SK-N-SH treated with all-trans-retinoic acid at 6 μM for 48 hours (cell line): ENCODE data around the gene ZW10.
"Not testable (repeated sequence)": the region's sequence is repeated elsewhere in the genome, so short reads cannot be mapped to it uniquely, and the experiment has no call there.

Source experiments
- ATAC-seq: fragments of 200-7000 bp; cut with Tn5 transposase; 3 replicates; pipeline ENCODE4 v1.9.1; 2020; ENCODE audit warnings: mild to moderate bottlenecking, moderate library complexity
- ARNTL ChIP-seq: fragments of 450-650 bp; formaldehyde crosslinking; IDR thresholded peaks from 2 replicates; pipeline ENCODE4 v1.5.0; 2020; ENCODE audit warnings: low read depth, mild to moderate bottlenecking, moderate library complexity, borderline replicate concordance
- BACH2 ChIP-seq: fragments of 250-450 bp; sonication (Bioruptor Pico); IDR thresholded peaks from 2 replicates; pipeline ENCODE4 v1.9.0; 2021; ENCODE audit warnings: mild to moderate bottlenecking, borderline replicate concordance
- CSDC2 ChIP-seq: fragments of 250-450 bp; sonication (Bioruptor Pico); IDR thresholded peaks from 2 replicates; pipeline ENCODE4 v1.5.0; 2020; ENCODE audit warnings: mild to moderate bottlenecking, moderate library complexity
- ESRRG ChIP-seq: fragments of 250-450 bp; sonication (Bioruptor Pico); IDR thresholded peaks from 2 replicates; pipeline ENCODE4 v1.6.1; 2021; ENCODE audit warnings: mild to moderate bottlenecking
- GLIS3 ChIP-seq: fragments of 250-450 bp; sonication (Bioruptor Pico); IDR thresholded peaks from 2 replicates; pipeline ENCODE4 v1.5.0; 2020; ENCODE audit warnings: mild to moderate bottlenecking, moderate library complexity
- ISL1 ChIP-seq: fragments of 250-450 bp; sonication (Bioruptor Pico); IDR thresholded peaks from 2 replicates; pipeline ENCODE4 v2.1.2; 2022; ENCODE audit warnings: mild to moderate bottlenecking, moderate library complexity
- OSR1 ChIP-seq: fragments of 250-450 bp; sonication (Bioruptor Pico); IDR thresholded peaks from 2 replicates; pipeline ENCODE4 v1.8.0; 2022; ENCODE audit warnings: moderate library complexity, mild to moderate bottlenecking, inconsistent platforms
- PPARA ChIP-seq: fragments of 250-450 bp; sonication (Bioruptor Pico); IDR thresholded peaks from 2 replicates; pipeline ENCODE4 v1.5.0; 2020; ENCODE audit warnings: mild to moderate bottlenecking, borderline replicate concordance
- RARB ChIP-seq: fragments of 250-450 bp; sonication (Bioruptor Pico); IDR thresholded peaks from 2 replicates; pipeline ENCODE4 v1.8.0; 2021; ENCODE audit warnings: mild to moderate bottlenecking, moderate library complexity
- TCF4 ChIP-seq: fragments of 250-450 bp; sonication (Bioruptor Pico); IDR thresholded peaks from 2 replicates; pipeline ENCODE4 v1.8.0; 2021; ENCODE audit warnings: mild to moderate bottlenecking, moderate library complexity, borderline replicate concordance
- TOX ChIP-seq: fragments of 250-450 bp; sonication (Bioruptor Pico); IDR thresholded peaks from 2 replicates; pipeline ENCODE4 v1.8.0; 2021; ENCODE audit warnings: mild to moderate bottlenecking, moderate library complexity, borderline replicate concordance
- ZFP3 ChIP-seq: fragments of 250-450 bp; sonication (Bioruptor Pico); IDR thresholded peaks from 2 replicates; pipeline ENCODE4 v1.5.0; 2020; ENCODE audit warnings: mild to moderate bottlenecking, moderate library complexity
- ZFP30 ChIP-seq: fragments of 450-650 bp; formaldehyde crosslinking; IDR thresholded peaks from 2 replicates; pipeline ENCODE4 v1.5.0; 2022; ENCODE audit warnings: mild to moderate bottlenecking, moderate library complexity
- ZNF565 ChIP-seq: fragments of 450-650 bp; formaldehyde crosslinking; conservative IDR thresholded peaks from 2 replicates; pipeline ENCODE4 v1.5.0; 2020; ENCODE audit warnings: low read depth, mild to moderate bottlenecking, moderate library complexity
- ZNF8 ChIP-seq: fragments of 450-650 bp; formaldehyde crosslinking; IDR thresholded peaks from 2 replicates; pipeline ENCODE4 v1.5.0; 2020; ENCODE audit warnings: mild to moderate bottlenecking, moderate library complexity
- TF ChIP-seq, protein P1 (sequence below): fragments of 250-450 bp; sonication (Bioruptor Pico); IDR thresholded peaks from 2 replicates; pipeline ENCODE4 v1.8.0; 2020; ENCODE audit warnings: mild to moderate bottlenecking, moderate library complexity, borderline replicate concordance
- TF ChIP-seq, protein P2 (sequence below): fragments of 250-450 bp; sonication (Bioruptor Pico); IDR thresholded peaks from 2 replicates; pipeline ENCODE4 v1.5.1; 2021; ENCODE audit warnings: mild to moderate bottlenecking, moderate library complexity
- TF ChIP-seq, protein P3 (sequence below): fragments of 250-450 bp; sonication (Bioruptor Pico); IDR thresholded peaks from 2 replicates; pipeline ENCODE4 v1.5.1; 2020; ENCODE audit warnings: low read depth, mild to moderate bottlenecking, moderate library complexity
- TF ChIP-seq, protein P4 (sequence below): fragments of 250-450 bp; sonication (Bioruptor Pico); IDR thresholded peaks from 2 replicates; pipeline ENCODE4 v1.8.0; 2021; ENCODE audit warnings: low read depth, mild to moderate bottlenecking, moderate library complexity, borderline replicate concordance
- TF ChIP-seq, protein P5 (sequence below): fragments of 250-450 bp; sonication (Bioruptor Pico); IDR thresholded peaks from 2 replicates; pipeline ENCODE4 v1.5.0; 2020; ENCODE audit warnings: mild to moderate bottlenecking, moderate library complexity

Gene ZW10

DNA sequence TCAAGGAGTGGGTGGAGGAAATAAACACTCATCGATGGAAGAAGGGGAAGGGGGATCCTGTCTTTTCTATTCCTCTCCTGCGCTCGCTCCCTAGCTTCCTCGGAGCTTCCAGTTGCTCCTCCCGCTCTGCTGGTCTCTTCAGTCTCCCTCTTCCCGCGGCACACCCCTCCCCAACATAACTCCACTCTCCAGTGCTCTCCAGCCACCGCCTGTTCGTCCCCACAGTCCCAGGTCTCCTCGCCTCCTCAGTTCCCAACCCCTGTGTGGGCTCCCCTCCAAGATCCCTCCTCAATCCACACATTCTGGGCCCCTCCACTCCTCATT, 438 bp downstream of the ZW10 start:
- no peak for TF ChIP-seq BACH2 (CRISPR knock-in tag)
- TF ChIP-seq RARB (CRISPR knock-in tag), result no peak
- TF ChIP-seq ZFP3 (CRISPR knock-in tag), result no peak
- no peak for TF ChIP-seq ARNTL (CRISPR knock-in tag)
- no peak for TF ChIP-seq ZNF565 (CRISPR knock-in tag)
- TF ChIP-seq, all 23 proteins: peak for 0
- ATAC-seq, result peak; percentile 68

DNA sequence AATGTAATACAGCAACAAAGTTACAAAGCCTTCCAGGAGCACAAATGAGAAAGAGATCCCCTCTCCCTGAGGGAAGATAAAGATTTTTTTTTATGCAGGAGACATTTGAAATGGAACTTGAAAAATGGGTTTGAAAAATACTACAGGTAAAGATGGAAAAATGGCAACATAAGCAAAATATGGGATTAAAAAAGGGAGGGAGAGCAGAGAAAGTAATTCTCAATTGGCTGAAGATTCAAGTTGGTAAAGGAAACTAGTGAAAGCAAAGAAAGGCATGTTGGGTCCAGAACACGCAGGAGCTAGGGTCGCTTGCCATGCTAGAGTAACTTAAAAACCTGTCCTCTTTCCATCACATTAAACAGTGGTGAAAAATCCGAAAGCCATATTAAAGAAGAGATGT, 1.5 kb downstream of the ZW10 start:
- no peak for TF ChIP-seq TOX (CRISPR knock-in tag)
- ATAC-seq, result no peak

DNA sequence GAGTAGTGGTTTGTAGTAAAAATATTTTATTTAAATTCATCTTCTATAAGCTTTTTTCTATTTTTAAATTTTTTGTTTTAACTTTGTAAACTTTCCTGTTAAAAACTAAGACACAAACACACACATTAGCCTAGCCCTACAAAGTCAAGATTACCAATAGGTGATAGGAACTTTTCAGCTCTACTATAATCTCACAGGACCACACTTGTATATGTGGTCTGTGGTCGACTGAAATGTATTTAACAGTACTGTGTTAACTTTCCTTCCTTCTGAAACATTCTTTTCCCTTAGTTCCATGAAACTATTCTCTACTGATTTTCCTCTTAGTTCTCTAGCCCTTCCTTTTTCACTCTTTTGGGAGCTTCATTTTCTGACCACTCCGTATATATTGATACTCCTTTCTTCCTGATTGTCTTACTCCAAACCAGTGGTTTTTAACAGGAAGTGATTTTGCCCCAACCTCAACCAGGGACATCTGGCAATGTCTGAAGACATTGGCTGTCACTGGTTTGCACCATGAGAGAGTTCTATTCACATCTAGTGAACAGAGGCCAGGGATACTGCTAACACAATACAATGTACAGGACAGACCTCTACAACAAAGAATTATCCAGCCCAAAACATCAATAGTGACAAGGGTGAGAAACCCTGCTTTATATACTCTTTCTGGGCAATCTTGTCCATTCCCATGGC, 8.8 kb downstream of the ZW10 start:
- no peak for TF ChIP-seq ZNF8 (CRISPR knock-in tag)
- no peak for TF ChIP-seq GLIS3
- TF ChIP-seq TCF4 (CRISPR knock-in tag), result no peak
- no peak for TF ChIP-seq ZNF565 (CRISPR knock-in tag)
- no peak for TF ChIP-seq PPARA (CRISPR knock-in tag)
- TF ChIP-seq, protein P1, sequence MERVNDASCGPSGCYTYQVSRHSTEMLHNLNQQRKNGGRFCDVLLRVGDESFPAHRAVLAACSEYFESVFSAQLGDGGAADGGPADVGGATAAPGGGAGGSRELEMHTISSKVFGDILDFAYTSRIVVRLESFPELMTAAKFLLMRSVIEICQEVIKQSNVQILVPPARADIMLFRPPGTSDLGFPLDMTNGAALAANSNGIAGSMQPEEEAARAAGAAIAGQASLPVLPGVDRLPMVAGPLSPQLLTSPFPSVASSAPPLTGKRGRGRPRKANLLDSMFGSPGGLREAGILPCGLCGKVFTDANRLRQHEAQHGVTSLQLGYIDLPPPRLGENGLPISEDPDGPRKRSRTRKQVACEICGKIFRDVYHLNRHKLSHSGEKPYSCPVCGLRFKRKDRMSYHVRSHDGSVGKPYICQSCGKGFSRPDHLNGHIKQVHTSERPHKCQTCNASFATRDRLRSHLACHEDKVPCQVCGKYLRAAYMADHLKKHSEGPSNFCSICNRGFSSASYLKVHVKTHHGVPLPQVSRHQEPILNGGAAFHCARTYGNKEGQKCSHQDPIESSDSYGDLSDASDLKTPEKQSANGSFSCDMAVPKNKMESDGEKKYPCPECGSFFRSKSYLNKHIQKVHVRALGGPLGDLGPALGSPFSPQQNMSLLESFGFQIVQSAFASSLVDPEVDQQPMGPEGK (CRISPR knock-in tag), result no peak
- TF ChIP-seq, protein P2, sequence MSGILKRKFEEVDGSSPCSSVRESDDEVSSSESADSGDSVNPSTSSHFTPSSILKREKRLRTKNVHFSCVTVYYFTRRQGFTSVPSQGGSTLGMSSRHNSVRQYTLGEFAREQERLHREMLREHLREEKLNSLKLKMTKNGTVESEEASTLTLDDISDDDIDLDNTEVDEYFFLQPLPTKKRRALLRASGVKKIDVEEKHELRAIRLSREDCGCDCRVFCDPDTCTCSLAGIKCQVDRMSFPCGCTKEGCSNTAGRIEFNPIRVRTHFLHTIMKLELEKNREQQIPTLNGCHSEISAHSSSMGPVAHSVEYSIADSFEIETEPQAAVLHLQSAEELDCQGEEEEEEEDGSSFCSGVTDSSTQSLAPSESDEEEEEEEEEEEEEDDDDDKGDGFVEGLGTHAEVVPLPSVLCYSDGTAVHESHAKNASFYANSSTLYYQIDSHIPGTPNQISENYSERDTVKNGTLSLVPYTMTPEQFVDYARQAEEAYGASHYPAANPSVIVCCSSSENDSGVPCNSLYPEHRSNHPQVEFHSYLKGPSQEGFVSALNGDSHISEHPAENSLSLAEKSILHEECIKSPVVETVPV (CRISPR knock-in tag), result no peak
- TF ChIP-seq, protein P3, sequence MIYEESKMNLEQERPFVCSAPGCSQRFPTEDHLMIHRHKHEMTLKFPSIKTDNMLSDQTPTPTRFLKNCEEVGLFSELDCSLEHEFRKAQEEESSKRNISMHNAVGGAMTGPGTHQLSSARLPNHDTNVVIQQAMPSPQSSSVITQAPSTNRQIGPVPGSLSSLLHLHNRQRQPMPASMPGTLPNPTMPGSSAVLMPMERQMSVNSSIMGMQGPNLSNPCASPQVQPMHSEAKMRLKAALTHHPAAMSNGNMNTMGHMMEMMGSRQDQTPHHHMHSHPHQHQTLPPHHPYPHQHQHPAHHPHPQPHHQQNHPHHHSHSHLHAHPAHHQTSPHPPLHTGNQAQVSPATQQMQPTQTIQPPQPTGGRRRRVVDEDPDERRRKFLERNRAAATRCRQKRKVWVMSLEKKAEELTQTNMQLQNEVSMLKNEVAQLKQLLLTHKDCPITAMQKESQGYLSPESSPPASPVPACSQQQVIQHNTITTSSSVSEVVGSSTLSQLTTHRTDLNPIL (CRISPR knock-in tag), result no peak
- no peak for TF ChIP-seq CSDC2 (CRISPR knock-in tag)
- TF ChIP-seq ZFP3 (CRISPR knock-in tag), result no peak
- TF ChIP-seq RARB (CRISPR knock-in tag), result no peak
- TF ChIP-seq, all 23 proteins: peak for 0
- no peak for ATAC-seq

DNA sequence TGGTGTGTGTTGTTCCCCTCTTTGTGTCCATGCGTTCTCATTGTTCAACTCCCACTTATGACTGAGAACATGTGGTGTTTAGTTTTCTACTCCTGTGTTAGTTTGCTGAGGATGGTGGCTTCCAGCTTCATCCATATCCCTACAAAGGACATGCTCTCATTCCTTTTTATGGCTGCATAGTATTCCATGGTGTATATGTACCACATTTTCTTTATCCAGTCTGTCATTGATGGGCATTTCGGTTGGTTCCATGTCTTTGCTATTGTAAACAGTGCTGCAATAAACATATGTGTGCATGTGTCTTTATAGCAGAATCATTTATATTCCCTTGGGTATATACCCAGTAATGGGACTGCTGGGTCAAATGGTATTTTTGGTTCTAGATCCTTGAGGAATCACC, 10.5 kb downstream of the ZW10 start:
- ATAC-seq, result not testable (repeated sequence)
- TF ChIP-seq ZNF8 (CRISPR knock-in tag), result peak; percentile 60

DNA sequence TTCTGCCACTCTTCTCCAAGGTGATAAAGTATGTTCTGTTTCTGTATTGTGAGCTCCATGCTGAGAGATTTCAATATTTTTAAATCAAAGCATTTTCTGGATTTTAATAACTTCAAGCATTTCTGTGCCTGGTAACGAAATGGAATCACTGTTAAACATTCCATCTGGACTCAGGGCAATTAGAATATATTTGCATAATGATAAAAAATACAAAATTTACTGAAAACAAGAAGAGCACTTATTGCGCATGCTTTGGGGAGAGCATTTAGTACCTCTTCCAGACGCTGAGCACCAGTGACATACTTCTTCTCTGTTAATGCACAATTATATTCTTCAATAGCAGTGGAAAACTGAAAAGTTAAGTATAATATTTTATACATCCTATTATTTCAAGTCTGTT, 13.3 kb downstream of the ZW10 start:
- TF ChIP-seq TCF4 (CRISPR knock-in tag) (no peak), GLIS3 (no peak)
- TF ChIP-seq, all 23 proteins: peak for 0
- ATAC-seq, result no peak

DNA sequence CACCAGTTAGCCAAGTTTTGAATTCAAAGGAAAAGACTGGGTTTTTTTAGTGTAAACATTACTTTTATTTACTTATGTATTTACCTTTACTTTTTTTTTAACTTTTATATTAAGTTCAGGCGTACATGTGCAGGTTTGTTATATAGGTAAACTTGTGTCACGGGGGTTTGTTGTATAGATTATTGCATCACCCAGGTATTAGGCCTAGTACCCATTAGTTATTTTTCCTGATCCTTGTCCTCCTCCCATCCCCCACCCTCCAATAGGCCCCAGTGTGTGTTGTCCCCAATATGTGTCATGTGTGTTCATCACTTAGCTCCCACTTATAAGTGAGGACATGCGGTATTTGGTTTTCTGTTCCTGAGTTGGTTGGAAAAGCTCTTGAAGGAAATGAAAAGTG, 20.6 kb downstream of the ZW10 start:
- TF ChIP-seq, protein P3 (CRISPR knock-in tag), result no peak
- TF ChIP-seq ISL1 (CRISPR knock-in tag), result no peak
- TF ChIP-seq, protein P4, sequence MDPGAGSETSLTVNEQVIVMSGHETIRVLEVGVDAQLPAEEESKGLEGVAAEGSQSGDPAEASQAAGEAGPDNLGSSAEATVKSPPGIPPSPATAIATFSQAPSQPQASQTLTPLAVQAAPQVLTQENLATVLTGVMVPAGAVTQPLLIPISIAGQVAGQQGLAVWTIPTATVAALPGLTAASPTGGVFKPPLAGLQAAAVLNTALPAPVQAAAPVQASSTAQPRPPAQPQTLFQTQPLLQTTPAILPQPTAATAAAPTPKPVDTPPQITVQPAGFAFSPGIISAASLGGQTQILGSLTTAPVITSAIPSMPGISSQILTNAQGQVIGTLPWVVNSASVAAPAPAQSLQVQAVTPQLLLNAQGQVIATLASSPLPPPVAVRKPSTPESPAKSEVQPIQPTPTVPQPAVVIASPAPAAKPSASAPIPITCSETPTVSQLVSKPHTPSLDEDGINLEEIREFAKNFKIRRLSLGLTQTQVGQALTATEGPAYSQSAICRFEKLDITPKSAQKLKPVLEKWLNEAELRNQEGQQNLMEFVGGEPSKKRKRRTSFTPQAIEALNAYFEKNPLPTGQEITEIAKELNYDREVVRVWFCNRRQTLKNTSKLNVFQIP, result no peak
- TF ChIP-seq, protein P2 (CRISPR knock-in tag), result no peak
- no peak for TF ChIP-seq ZFP30
- TF ChIP-seq, protein P5, sequence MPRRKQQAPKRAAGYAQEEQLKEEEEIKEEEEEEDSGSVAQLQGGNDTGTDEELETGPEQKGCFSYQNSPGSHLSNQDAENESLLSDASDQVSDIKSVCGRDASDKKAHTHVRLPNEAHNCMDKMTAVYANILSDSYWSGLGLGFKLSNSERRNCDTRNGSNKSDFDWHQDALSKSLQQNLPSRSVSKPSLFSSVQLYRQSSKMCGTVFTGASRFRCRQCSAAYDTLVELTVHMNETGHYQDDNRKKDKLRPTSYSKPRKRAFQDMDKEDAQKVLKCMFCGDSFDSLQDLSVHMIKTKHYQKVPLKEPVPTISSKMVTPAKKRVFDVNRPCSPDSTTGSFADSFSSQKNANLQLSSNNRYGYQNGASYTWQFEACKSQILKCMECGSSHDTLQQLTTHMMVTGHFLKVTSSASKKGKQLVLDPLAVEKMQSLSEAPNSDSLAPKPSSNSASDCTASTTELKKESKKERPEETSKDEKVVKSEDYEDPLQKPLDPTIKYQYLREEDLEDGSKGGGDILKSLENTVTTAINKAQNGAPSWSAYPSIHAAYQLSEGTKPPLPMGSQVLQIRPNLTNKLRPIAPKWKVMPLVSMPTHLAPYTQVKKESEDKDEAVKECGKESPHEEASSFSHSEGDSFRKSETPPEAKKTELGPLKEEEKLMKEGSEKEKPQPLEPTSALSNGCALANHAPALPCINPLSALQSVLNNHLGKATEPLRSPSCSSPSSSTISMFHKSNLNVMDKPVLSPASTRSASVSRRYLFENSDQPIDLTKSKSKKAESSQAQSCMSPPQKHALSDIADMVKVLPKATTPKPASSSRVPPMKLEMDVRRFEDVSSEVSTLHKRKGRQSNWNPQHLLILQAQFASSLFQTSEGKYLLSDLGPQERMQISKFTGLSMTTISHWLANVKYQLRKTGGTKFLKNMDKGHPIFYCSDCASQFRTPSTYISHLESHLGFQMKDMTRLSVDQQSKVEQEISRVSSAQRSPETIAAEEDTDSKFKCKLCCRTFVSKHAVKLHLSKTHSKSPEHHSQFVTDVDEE, result no peak
- TF ChIP-seq ZNF565 (CRISPR knock-in tag), result no peak
- TF ChIP-seq BACH2 (CRISPR knock-in tag), result no peak
- no peak for TF ChIP-seq CSDC2 (CRISPR knock-in tag)
- TF ChIP-seq OSR1 (CRISPR knock-in tag), result no peak
- no peak for TF ChIP-seq ESRRG
- no peak for TF ChIP-seq TOX (CRISPR knock-in tag)
- ATAC-seq, result no peak
